Measurements from ENCODE around the gene LRRC75A.
A peak's percentile ranks its signal among the peaks of the same experiment; 100 is the strongest.
"Not testable (repeated sequence)": the region's sequence is repeated elsewhere in the genome, so short reads cannot be mapped to it uniquely, and the experiment has no call there.

The LRRC75A gene

DNA sequence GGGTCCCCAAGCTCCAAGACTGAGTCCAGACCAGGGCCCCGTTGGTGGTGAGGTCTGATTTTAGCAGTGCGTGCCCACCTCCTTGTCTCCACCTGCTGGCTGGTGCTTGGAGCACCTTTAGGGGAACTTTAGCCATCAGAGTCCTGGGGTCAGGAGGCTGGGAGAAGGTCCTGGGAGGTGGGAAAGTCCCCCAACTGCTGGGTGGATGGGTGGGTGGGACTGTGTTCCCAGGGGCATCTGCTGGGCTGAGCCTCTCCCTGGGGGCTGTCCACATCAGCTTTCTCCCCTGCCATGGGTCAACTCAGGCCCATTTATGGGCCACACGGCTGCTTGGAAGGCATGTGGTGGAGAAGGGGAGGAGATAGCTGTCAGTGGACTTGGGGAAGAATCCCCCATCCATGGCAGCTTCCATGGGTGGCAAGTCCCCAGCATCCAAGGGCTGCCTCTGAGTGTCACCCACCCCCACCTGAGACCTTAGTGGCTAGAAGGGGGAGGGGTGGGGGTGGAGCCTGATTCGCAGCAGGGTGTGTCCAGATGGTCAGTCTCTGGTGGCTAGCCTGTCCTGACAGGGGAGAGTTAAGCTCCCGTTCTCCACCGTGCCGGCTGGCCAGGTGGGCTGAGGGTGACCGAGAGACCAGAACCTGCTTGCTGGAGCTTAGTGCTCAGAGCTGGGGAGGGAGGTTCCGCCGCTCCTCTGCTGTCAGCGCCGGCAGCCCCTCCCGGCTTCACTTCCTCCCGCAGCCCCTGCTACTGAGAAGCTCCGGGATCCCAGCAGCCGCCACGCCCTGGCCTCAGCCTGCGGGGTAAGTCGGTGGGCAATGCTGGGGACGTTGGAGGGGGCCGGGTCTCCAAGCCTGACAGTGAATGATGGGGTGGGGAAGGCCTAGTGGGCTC, 76.7 kb downstream of the LRRC75A start, which contains the start of gene TRPV2:
TSS of gene TRPV2 (plus strand) at position 541 of the 894 bp plus-strand sequence. CDS start 2,098 bp downstream, outside the sequence.
- H3K27ac Mint-ChIP-seq = peak within 1 kb of the TSS; percentile 92
- DNase-seq (ENCODE audit: low spot score in 2 of 2) (peak; percentile 49 to 57), ATAC-seq (ENCODE audit: low read depth) (peak; percentile 57)
- H3K36me3 Mint-ChIP-seq = peaks cover 8% of the 10 kb centered on the region
- H3K4me3 Mint-ChIP-seq = peak within 1 kb of the TSS; percentile 90
- H3K4me1 Mint-ChIP-seq = peaks cover 28% of the 10 kb centered on the region
- H3K27me3 Mint-ChIP-seq = no peaks in the 10 kb centered on the region
- H3K9me3 Mint-ChIP-seq = no peaks in the 10 kb centered on the region

DNA sequence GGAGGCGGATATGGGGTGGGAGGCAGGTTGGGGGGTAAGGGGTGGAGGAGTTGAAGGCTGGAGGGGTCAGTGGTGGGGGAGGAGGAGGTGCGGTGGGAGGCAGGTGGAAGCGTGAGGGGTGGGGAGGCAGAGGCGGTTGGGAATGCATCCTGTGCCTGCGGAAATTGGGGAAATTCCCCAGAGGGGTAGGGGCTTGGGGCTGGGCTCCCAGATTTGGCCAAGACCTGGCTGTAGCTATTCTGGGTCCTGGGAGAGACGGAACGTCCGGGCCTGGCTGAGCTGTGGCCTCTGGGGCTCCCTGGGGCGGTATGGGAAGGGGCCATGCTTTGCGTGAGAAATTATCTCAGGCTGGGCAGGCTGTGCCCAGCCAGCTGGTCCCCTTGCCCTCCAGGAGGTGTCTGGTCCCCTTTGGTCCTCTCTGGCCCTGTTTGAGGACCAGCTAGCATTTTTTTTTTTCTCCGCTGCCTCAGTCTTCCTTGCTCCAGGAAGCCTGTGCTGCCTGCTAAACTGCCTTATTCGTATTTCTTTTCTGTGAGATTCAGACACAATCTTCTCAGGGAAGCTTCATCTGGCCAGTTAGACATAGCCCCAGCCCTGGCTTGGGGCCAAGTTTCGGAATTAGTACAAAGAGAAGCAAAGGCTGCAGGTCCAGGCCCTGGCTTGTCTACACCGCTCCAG, 83.9 kb downstream of the LRRC75A start:
- peak overlapping the region; percentile 51 for H3K4me3 Mint-ChIP-seq
- ATAC-seq (ENCODE audit: low read depth) (peak; percentile 91), DNase-seq (ENCODE audit: low spot score in 2 of 2) (peak; percentile 60 to 61)
- no peaks in the 10 kb centered on the region for H3K9me3 Mint-ChIP-seq
- H3K36me3 Mint-ChIP-seq = peaks cover 3% of the 10 kb centered on the region
- H3K27ac Mint-ChIP-seq = no peak overlapping the region
- peaks cover 8% of the 10 kb centered on the region for H3K27me3 Mint-ChIP-seq
- peaks cover 13% of the 10 kb centered on the region for H3K4me1 Mint-ChIP-seq

DNA sequence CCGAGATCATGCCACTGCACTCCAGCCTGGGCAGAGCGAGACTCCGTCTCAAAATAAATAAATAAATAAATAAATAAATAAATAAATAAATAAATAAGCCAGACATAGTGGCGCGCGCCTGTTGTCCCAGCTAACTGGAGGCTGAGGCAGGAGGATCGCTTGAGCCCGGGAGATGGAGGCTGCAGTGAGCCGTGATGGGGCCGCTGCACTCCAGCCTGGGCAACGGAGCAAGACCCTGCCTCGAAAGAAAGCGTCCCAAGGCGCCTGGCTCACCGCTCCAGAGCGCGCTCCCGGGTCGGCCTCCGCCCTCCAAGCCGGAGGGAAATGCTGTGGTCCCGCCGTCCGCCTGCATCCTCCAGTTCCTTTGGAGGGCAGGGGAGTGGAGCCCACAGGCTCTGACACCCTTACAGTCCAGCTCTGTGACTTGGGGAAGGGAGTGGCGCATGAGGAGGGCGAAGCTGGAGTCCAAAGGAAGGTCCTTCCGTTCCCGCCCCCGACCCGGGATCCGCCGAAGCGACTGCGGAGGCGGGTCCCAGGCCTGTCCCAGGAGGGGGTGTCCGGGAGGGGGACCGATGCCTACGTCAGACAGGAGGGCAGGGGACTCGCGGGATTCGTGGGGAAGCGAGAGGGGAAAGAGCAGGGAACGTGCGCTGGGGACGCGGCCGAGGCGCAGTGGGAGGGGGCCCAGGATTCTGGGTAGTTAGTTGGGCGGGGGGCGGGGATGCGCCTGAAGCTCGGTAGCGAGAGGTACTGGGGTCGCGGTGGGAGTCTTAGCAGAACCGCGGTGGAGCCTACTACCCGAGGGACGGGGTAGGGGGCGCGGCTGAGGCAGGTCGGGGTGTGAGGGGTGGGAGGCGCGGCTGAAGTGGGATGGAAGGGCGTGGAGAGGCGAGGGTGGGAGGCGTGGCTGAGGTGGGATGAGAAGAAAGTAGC, 85.0 kb downstream of the LRRC75A start:
- H3K4me1 Mint-ChIP-seq = peaks cover 13% of the 10 kb centered on the region
- H3K27me3 Mint-ChIP-seq = peaks cover 8% of the 10 kb centered on the region
- no peak for ATAC-seq (ENCODE audit: low read depth)
- peak overlapping the region; percentile 76 for H3K27ac Mint-ChIP-seq
- H3K4me3 Mint-ChIP-seq = peak overlapping the region; percentile 69
- DNase-seq (ENCODE audit: low spot score in 2 of 2) = no peak
- no peaks in the 10 kb centered on the region for H3K9me3 Mint-ChIP-seq
- H3K36me3 Mint-ChIP-seq = peaks cover 2% of the 10 kb centered on the region

DNA sequence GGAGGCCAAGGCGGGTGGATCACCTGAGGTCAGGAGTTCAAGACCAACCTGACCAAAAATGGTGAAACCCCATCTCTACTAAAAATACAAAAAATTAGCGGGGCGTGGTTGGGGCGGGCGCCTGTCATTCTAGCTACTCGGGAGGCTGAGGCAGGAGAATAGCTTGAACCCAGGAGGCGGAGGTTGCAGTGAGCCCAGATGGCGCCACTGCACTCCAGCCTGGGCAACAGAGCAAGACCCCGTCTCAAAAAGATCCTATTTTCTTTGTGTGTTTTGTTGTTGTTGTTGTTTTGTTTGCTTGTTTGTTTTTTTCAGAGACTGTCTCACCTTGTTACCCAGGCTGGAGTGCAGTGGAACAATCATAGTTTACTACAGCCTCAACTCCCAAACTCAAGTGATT, 88.1 kb downstream of the LRRC75A start:
- not testable (repeated sequence) for ATAC-seq (ENCODE audit: low read depth); H3K27ac Mint-ChIP-seq; H3K36me3 Mint-ChIP-seq; H3K9me3 Mint-ChIP-seq; DNase-seq (ENCODE audit: low spot score in 2 of 2); H3K27me3 Mint-ChIP-seq; H3K4me3 Mint-ChIP-seq
- H3K4me1 Mint-ChIP-seq = peaks cover 15% of the 10 kb centered on the region

DNA sequence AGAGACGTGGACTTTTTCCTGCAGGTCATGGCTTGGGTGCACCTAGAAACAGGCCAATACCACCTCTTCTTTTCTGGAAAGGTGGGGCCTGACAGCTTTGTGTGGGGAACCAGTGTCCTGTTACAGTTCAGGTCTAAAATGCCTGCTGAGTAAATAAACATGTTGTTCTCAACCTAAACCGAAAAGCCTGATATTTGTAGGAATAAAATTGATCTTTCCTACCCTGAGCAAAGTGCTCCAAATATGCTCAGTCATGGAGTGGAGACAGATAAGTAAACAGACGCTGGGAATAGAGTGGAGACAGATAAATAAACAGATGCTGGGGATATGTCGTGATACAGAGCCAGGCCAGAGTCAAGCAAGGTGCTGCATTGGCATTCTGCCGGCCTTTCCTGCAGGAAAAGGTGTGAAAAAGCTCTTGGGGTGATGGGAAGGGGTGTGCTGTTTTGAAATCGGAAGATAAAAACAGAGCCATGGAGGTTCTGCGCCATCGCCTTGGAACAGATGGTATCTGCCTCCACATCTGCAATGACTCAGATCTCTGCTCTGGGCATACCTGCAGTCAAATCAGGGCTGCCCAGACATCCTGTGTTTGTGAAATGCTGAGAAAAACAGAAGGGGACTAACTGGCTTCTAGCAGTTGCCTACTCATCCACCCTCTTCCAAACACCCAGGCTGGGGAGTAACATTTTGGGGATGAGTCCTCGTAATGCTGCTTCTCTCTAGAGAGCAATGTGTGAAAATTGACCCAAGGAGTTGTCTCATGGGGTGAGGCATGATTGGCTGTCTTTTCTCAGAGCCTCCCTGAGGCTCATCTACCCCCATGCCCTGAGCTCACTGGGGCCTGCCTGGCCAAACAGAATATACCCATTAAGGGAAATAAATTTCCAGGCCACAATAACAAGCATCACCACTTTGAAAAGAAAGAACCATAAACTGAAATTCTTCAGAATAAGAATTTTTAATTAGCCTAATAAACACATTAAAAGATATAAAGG, 93.4 kb downstream of the LRRC75A start:
- Mint-ChIP-seq H3K36me3 (no peaks in the 10 kb centered on the region), H3K27ac (peak overlapping the region; percentile 66), H3K4me1 (peaks cover 10% of the 10 kb centered on the region), H3K4me3 (peak overlapping the region; percentile 62), H3K27me3 (no peaks in the 10 kb centered on the region), H3K9me3 (no peaks in the 10 kb centered on the region)
- DNase-seq (ENCODE audit: low spot score in 2 of 2) (no peak), ATAC-seq (ENCODE audit: low read depth) (peak; percentile 99)

DNA sequence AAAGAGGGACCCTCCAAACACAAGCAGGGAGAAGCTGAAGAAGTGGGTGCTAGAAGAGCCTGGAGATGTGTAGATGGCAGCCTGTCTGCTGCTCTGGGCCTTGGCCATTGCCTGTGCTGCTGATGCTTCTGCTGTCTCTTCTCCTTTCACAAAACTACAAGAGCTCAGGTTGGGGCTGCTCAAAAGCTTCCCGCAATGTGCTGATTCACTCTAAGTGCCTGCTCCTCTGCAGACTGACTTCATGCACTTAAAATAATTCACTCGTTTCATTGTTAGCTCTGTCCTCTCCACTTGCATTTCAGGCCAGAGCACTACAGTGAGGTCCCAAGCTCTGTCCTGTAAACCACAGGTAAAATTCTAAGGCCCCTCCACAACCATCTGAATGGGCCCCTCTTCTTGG, 95.3 kb downstream of the LRRC75A start:
- not testable (repeated sequence) for H3K9me3 Mint-ChIP-seq; H3K27ac Mint-ChIP-seq; H3K4me1 Mint-ChIP-seq; H3K27me3 Mint-ChIP-seq; ATAC-seq (ENCODE audit: low read depth); DNase-seq (ENCODE audit: low spot score in 2 of 2); H3K4me3 Mint-ChIP-seq; H3K36me3 Mint-ChIP-seq

DNA sequence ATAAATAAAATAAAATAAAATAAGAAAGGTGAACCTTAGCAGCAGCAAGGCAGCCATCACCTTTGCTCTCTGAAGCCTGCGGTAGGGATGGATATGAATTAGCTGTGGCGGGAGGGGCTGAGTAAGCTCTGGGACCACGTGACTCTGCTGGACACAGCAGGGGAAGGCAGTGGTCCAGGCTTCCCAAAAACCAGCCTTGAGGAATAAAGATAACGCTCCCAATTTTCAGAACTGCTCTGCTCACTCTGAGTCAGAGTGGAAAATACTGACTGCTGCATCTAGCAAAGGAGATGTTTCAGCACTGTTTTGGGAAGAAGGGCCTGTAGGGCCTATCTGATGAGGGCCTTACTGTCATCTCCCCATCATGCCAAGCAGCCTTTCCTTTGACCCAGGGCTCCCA, 96.1 kb downstream of the LRRC75A start:
- H3K27me3 Mint-ChIP-seq; H3K9me3 Mint-ChIP-seq; H3K4me1 Mint-ChIP-seq; ATAC-seq (ENCODE audit: low read depth); H3K4me3 Mint-ChIP-seq; H3K36me3 Mint-ChIP-seq; H3K27ac Mint-ChIP-seq; DNase-seq (ENCODE audit: low spot score in 2 of 2): not testable (repeated sequence)

DNA sequence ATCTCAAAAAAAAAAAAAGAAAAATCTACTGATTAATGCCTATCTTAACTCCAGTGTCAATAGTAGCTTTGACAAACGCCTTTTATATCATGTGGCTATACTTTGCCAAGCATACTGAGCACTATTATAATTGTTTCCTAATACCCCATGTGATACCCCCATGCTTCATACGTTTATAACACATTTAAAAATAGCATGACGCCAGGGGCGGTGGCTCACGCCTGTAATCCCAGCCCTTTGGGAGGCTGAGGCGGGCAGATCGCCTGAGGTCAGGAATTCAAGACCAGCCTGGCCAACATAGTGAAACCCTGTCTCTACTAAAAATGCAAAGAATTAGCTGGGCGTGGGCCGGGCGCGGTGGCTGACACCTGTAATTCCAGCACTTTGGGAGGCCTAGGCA, 99.5 kb downstream of the LRRC75A start:
- H3K27me3 Mint-ChIP-seq; H3K27ac Mint-ChIP-seq; ATAC-seq (ENCODE audit: low read depth): not testable (repeated sequence)

More for the DNA sequence above, 99.5 kb downstream of the LRRC75A start:
- H3K4me1 Mint-ChIP-seq; H3K4me3 Mint-ChIP-seq; H3K36me3 Mint-ChIP-seq; DNase-seq (ENCODE audit: low spot score in 2 of 2); H3K9me3 Mint-ChIP-seq: not testable (repeated sequence)
